Measurements from ENCODE around the gene ATR.

DNA sequence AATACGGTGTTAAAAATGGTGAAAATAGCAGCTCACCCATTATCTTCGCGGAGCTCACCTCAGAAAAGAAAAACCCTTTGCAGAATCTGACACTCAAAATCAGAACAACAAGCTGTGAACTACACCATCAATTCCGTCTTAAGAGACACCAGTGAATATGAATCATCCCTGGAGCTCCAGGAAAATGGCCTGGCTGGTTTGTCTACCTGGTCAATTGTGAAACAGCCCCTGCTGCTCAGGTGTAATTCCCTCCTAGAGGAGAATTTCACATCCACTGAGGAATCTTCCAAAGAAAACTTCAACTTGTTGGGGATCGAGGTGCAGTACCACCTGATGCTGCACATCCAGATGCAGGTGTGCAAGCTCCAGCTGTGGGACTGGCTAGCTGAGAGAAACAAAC lies 127.7 kb downstream of the ATR start:
- TF ChIP-seq, protein P1, sequence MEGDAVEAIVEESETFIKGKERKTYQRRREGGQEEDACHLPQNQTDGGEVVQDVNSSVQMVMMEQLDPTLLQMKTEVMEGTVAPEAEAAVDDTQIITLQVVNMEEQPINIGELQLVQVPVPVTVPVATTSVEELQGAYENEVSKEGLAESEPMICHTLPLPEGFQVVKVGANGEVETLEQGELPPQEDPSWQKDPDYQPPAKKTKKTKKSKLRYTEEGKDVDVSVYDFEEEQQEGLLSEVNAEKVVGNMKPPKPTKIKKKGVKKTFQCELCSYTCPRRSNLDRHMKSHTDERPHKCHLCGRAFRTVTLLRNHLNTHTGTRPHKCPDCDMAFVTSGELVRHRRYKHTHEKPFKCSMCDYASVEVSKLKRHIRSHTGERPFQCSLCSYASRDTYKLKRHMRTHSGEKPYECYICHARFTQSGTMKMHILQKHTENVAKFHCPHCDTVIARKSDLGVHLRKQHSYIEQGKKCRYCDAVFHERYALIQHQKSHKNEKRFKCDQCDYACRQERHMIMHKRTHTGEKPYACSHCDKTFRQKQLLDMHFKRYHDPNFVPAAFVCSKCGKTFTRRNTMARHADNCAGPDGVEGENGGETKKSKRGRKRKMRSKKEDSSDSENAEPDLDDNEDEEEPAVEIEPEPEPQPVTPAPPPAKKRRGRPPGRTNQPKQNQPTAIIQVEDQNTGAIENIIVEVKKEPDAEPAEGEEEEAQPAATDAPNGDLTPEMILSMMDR (IDR thresholded peaks at IDR 0.05) = no peak
- TF ChIP-seq POLR2A (IDR thresholded peaks at IDR 0.05) = no peak

Measured in heart left ventricle (tissue), 13 donors.